Erythroblast (primary cell): ENCODE data around the gene METTL2A.

Experiments used
- GATA1 ChIP-seq: IDR thresholded peaks from 2 replicates; pipeline ENCODE4 v1.6.1; 2011; ENCODE audit warnings: low read depth, mild to moderate bottlenecking, control low read depth, low read length, moderate library complexity
- POLR2A ChIP-seq: IDR thresholded peaks from 2 replicates; pipeline ENCODE4 v1.6.1; 2011; ENCODE audit warnings: mild to moderate bottlenecking, low read length

DNA sequence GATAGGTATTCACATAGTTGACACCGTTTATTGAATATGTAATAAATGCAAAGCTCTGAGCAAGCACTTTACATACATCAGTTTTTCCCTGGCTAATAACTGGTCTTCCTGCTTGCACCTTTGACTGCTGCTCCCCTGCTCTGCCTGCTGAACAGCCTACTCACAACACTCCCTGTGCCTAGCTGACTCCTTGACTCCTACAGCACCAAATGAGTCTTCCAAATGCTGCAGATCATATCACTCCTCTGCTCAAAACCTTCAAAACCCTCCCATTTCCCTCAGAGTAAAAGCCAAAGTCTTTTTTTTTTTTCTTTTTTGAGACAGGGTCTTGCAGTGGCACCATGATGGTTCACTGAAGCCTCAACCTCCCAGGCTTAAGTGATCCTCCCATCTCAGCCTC, 24.8 kb upstream of the METTL2A start:
- TF ChIP-seq POLR2A (no peak), GATA1 (no peak)
